Tibial artery (tissue), 4 donors: ENCODE measurements around the gene DLG2.

Experiments
- DNase-seq, 2 donors: peaks; one replicate each; pipeline ENCODE4 v3.0.0-alpha.2; 2019
- H3K27ac ChIP-seq, 2 donors: fragments of 200-600 bp; sonication (generic) in 1 of 2; 1 replicate in 1 of 2; 2 replicates in 1 of 2; pipeline ENCODE4 v1.5.1; 2018 to 2019; ENCODE audit warnings: mild to moderate bottlenecking in 1 of 2
- H3K27me3 ChIP-seq, 2 donors: fragments of 200-600 bp; sonication (generic) in 1 of 2; one replicate each; pipeline versions ENCODE4 v1.5.1 to v1.6.0; 2016 to 2019
- H3K36me3 ChIP-seq, 3 donors: fragments of 200-600 bp; sonication (generic) in 2 of 3; one replicate each; pipeline ENCODE4 v1.5.1; 2016 to 2019; ENCODE audit warnings: mild to moderate bottlenecking in 2 of 3
- H3K4me1 ChIP-seq, 4 donors: fragments of 200-600 bp; sonication (generic) in 2 of 4; 1 replicate in 3 of 4; 2 replicates in 1 of 4; pipeline ENCODE4 v1.5.1; 2016 to 2019
- H3K4me3 ChIP-seq, 2 donors: fragments of 200-600 bp; sonication (generic) in 1 of 2; 1 replicate in 1 of 2; 2 replicates in 1 of 2; pipeline ENCODE4 v1.5.1; 2018 to 2019; ENCODE audit warnings: mild to moderate bottlenecking in 2 of 2
- H3K9me3 ChIP-seq, 3 donors: fragments of 200-600 bp; sonication (generic) in 1 of 3; one replicate each; pipeline ENCODE4 v1.5.1; 2016 to 2019
- intact Hi-C: fragments of 100-400 bp; cut with DNase I; formaldehyde crosslinking; loops from one replicate; pipeline ENCODE4 v1.15.0; 2023; ENCODE audit warnings: low total_unique reads
- TF ChIP-seq, protein P1 (sequence below), 2 experiments: fragments of 200-600 bp in 1 of 2; fragments of 450-650 bp in 1 of 2; IDR thresholded peaks; one replicate each; pipeline ENCODE4 v1.5.1; 2017 to 2019; ENCODE audit warnings: antibody characterized with exemption in 2 of 2, mild to moderate bottlenecking in 1 of 2, moderate library complexity in 1 of 2

DLG2 gene

GRCh38 chr11:83721263-83721662 is 1905.9 kb downstream of the DLG2 start:
- no peak for DNase-seq
- TF ChIP-seq, protein P1, sequence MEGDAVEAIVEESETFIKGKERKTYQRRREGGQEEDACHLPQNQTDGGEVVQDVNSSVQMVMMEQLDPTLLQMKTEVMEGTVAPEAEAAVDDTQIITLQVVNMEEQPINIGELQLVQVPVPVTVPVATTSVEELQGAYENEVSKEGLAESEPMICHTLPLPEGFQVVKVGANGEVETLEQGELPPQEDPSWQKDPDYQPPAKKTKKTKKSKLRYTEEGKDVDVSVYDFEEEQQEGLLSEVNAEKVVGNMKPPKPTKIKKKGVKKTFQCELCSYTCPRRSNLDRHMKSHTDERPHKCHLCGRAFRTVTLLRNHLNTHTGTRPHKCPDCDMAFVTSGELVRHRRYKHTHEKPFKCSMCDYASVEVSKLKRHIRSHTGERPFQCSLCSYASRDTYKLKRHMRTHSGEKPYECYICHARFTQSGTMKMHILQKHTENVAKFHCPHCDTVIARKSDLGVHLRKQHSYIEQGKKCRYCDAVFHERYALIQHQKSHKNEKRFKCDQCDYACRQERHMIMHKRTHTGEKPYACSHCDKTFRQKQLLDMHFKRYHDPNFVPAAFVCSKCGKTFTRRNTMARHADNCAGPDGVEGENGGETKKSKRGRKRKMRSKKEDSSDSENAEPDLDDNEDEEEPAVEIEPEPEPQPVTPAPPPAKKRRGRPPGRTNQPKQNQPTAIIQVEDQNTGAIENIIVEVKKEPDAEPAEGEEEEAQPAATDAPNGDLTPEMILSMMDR (IDR thresholded peaks at IDR 0.05): no peak
- intact Hi-C loops: loop anchor here (10.0 kb wide), 2 partner anchors 426 to 796 kb away; no protein-coding TSS in a partner anchor
- no peaks in the 10 kb centered on the region for H3K27me3 ChIP-seq
- H3K36me3 ChIP-seq: no peaks in the 10 kb centered on the region
- H3K27ac ChIP-seq: no peak overlapping the region
- peaks cover 0 to 19% (median 12%) of the 10 kb centered on the region in 4 donors for H3K4me1 ChIP-seq
- no peak overlapping the region for H3K4me3 ChIP-seq
- no peaks in the 10 kb centered on the region for H3K9me3 ChIP-seq

GRCh38 chr11:83720675-83721074 is 1906.5 kb downstream of the DLG2 start:
- H3K27ac ChIP-seq: no peak overlapping the region
- H3K36me3 ChIP-seq: no peaks in the 10 kb centered on the region
- intact Hi-C loops: loop anchor here (10.0 kb wide), 2 partner anchors 426 to 796 kb away; no protein-coding TSS in a partner anchor
- no peaks in the 10 kb centered on the region for H3K9me3 ChIP-seq
- peaks cover 0 to 17% (median 11%) of the 10 kb centered on the region in 4 donors for H3K4me1 ChIP-seq
- no peaks in the 10 kb centered on the region for H3K27me3 ChIP-seq
- DNase-seq: no peak
- TF ChIP-seq, protein P1 (IDR thresholded peaks at IDR 0.05): no peak
- no peak overlapping the region for H3K4me3 ChIP-seq

DNA sequence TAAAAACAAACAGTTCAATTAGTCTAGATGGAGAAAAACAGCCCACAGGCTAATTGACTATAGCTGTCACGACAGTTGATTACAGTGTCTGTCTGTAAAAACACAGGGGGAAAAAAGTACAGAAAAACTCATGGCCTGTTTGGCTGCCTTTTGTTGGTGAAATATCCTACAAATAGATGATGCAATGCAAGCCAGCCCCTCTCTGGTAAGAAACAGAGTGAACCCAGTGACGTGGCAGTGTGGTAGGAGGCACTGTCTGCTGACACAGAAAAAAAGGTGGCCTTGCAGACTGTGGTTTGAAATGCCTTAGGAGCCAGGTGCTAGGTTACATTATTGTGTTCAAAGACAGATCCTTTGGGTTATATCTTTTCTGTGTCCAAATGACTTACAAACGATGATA is 1909.6 kb downstream of the DLG2 start:
- DNase-seq: no peak

GRCh38 chr11:83715927-83716535 is 1911.1 kb downstream of the DLG2 start:
- Histone ChIP-seq H3K9me3 (no peaks in the 10 kb centered on the region), H3K36me3 (no peaks in the 10 kb centered on the region), H3K4me3 (no peak overlapping the region), H3K27me3 (no peaks in the 10 kb centered on the region), H3K4me1 (no peaks in the 10 kb centered on the region), H3K27ac (no peak overlapping the region)
- DNase-seq: no peak
- TF ChIP-seq, protein P1 (IDR thresholded peaks at IDR 0.05): no peak
- intact Hi-C loops: no loop called here

More for the DNA sequence above, 1909.6 kb downstream of the DLG2 start:
- intact Hi-C loops: no loop called here
- Histone ChIP-seq H3K27ac (no peak overlapping the region), H3K4me1 (no peaks in the 10 kb centered on the region), H3K4me3 (no peak overlapping the region), H3K9me3 (no peaks in the 10 kb centered on the region), H3K36me3 (no peaks in the 10 kb centered on the region), H3K27me3 (no peaks in the 10 kb centered on the region)
- TF ChIP-seq, protein P1 (IDR thresholded peaks at IDR 0.05): no peak

- intact Hi-C loops: no loop called here
- no peak overlapping the region for H3K4me3 ChIP-seq
- no peak for DNase-seq
- H3K27me3 ChIP-seq: no peaks in the 10 kb centered on the region
- H3K4me1 ChIP-seq: no peaks in the 10 kb centered on the region
- no peaks in the 10 kb centered on the region for H3K36me3 ChIP-seq
- TF ChIP-seq, protein P1 (IDR thresholded peaks at IDR 0.05): no peak
- H3K27ac ChIP-seq: no peak overlapping the region
- H3K9me3 ChIP-seq: no peaks in the 10 kb centered on the region
Observed at GRCh38 chr11:83713708-83714107, 1913.4 kb downstream of the DLG2 start.
